DMS53 (cell line): Measurements from ENCODE around the gene NHSL2.
"Not testable (repeated sequence)": the region's sequence is repeated elsewhere in the genome, so short reads cannot be mapped to it uniquely, and the experiment has no call there.

Source experiments
- DNase-seq: peaks from one replicate; lab custom pipeline; 2025; lab: John Stamatoyannopoulos, UW

NHSL2 gene

GRCh38 chrX:72041871-72042851 lies 131.5 kb downstream of the NHSL2 start:
- DNase-seq: no peak

GRCh38 chrX:72042852-72043248 lies 132.2 kb downstream of the NHSL2 start:
- no peak for DNase-seq

DNA sequence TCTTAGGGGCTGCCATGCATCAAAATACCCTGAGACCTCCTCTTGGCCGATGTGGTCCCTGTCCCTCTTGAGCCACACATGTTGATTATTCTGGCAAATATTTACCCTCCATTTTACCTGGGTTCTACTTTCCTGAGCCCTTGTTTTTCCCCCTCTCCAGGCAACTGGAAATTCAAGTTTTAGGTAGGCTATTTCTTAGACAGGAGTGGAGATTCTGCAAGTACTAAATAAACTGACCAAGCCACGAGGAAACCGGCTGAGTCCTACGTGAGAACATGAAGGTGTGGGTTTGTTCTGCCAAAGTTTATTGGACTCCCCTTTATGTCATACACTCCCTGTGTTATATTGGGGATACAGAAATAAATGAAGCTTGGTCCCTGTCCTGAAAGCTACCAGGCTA lies 133.0 kb downstream of the NHSL2 start:
- DNase-seq: peak; percentile 41

DNA sequence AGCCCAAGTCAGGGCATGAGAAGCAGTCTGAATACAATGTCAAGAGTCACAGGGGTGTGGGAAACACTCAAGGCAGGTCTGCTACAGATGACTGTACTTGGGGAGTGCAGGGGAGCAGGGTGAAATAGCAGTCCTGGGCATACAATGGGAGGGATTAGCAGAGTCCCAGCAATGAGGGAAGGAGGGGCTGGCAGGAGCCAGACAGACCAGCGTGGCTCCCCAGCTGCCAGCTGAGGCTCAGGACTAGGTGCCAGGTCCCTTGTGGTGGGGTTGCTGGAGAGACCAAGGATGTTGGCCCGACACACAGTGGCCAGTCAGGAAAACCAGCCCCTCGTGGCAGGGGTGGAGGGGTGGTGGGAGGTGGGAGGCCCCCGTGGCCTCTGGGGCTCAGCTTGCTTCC lies 134.5 kb downstream of the NHSL2 start:
- no peak for DNase-seq

GRCh38 chrX:72045552-72046277 lies 135.1 kb downstream of the NHSL2 start:
- DNase-seq: no peak

- no peak for DNase-seq
These were observed 135.8 kb downstream of the NHSL2 start for GRCh38 chrX:72046447-72046846.

DNA sequence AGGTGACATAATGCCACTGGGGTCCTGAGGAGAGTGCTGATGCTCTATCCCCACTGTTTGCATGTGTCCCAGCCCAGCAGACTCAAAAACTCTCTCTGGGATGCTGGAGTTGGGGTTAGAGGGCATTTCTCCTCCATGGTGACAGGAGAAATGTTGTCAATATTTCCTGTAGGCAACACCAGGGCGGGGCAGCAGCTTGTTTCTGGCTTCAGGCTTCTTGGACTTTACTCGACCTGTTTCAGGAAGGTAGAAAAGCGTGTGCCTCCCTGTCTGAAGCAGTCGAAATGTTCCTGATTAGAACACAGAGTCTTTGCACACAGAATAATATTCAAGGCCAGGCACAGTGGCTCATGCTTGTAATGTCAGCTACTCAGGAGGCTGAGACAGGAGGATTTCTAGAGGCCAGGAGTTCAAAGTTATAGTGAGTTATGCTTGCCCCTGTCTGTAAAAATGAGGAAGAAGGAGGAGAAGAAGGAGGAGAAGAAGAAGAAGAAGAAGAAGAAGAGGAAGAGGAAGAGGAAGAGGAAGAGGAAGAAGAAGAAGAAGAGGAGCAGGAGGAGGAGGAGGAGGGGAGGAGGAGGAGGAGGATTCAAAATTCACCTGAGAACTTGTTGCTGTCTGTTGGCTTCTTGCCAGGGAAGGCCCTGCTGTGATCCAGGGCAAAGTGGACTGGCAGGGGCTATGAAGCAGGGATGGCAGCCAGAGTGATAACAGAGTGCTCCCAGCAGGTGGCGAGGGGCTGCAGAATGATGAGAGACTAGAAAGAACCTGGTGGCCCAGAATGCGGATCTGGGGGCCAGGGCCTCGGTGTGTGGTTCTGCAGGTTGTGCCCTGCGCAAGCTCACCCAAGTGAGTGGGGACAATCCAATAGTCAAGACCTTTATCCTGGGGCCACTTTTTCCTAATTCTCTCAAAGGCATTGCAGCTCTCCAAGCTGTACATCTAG lies 138.1 kb downstream of the NHSL2 start:
- DNase-seq: peak; percentile 45

DNA sequence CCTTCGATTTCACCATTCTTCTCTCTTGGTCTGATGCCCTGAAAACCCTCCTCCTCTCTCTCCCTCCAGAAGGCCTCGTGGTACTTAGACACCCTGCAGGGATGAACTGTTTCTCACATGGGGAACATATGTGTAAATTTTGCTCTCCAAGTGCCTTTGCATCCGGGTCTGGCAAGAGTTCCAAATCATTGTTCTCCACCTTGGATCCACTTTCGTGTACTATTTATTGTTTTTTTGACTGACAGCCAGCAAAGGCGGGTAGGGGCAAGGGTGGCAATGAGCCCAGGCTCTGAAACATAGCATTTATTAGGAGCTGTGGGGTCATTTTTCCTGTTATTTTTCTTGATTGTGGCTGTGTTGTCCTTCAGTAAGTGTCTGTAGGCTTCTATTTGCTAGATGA lies 139.4 kb downstream of the NHSL2 start:
- no peak for DNase-seq

- DNase-seq: no peak
These were observed 140.9 kb downstream of the NHSL2 start for GRCh38 chrX:72051589-72051988.

DNA sequence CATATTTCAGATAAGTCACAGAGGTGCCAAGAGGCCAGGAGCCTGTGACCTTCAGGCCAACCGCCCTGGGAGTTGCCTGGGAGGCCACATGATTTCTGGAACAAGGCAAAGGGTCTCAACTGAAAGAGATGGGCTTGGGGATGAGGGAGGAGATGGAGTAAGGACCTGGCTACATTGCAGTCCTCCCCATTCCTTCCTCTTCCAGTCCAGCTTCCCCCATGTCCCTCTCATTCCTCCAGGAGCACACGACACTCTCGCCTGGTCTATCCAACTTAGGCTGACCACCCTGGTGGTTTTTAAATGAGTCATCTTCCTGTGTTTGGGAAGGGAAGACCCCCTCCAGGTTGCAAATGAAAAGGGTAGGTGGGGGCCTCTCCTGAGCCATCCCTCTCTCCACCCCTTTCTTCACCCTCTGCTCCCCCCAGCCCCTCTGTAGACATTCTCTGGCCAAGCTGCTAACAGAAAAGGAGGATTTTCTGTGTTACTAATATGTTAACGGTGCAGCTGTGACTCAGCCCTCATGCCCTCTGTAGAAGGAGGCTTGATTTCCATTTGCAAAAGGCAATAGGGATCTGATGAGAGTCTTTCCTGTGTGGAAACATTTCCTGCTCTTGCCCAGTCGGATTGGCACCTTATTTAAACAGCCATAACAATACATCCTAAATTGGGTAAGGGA lies 141.9 kb downstream of the NHSL2 start:
- no peak for DNase-seq

- no peak for DNase-seq
These were observed 142.9 kb downstream of the NHSL2 start for GRCh38 chrX:72053508-72053907.

- DNase-seq: no peak
These were observed 144.3 kb downstream of the NHSL2 start for GRCh38 chrX:72054779-72055489.

GRCh38 chrX:72057331-72057730 lies 146.7 kb downstream of the NHSL2 start:
- no peak for DNase-seq

- peak; percentile 9 for DNase-seq
These were observed 147.2 kb downstream of the NHSL2 start for GRCh38 chrX:72057849-72058248.

DNA sequence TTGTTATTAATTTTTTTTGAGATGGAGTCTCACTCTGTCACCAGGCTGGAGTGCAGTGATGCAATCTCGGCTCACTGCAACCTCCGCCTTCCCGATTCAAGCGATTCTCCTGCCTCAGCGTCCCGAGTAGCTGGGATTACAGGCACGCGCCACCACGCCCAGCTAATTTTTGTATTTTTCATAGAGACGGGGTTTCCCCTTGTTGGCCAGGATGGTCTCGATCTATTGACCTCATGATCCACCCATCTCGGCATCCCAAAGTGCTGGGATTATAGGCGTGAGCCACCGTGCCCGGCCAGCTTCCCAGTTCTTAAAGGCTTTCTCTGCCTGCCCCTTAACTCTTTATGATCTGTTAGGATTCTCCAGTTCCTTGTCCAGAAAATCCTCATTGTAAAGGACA lies 147.7 kb downstream of the NHSL2 start:
- DNase-seq: not testable (repeated sequence)

GRCh38 chrX:72060196-72060920 lies 149.7 kb downstream of the NHSL2 start:
- peak; percentile 87 for DNase-seq

DNA sequence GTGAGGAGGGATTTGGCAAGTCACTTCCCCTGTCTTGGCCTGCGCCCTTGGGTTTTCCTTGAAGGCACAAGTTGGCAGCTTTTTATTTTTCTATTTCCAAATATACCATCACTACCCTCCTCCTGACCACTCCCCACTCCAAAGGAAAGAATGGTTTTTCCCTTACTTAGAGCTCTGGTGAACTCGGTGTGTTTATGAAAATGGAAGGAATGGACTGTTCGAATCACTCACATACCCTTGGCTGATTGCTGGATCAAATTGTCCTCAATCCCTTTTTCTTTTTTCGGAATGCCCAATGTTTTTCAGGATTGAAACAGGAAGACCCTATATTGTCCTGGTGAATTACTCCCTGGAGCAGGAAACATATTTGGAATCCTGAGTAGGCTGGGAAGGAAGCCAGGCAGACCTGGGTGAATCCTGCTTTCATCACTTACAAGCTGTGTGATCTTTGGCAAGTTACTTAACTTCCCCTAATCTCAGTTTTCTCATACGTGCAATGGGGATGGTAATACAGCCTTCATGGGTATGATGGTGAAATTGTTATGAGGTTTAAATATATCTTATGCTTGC lies 150.4 kb downstream of the NHSL2 start:
- DNase-seq: no peak

GRCh38 chrX:72062916-72063315 lies 152.3 kb downstream of the NHSL2 start:
- DNase-seq: no peak

- peak; percentile 51 for DNase-seq
These were observed 158.9 kb downstream of the NHSL2 start for GRCh38 chrX:72069350-72070160.
